ENCODE data around the gene ZNF524. TPM values are rescaled to one million over a fixed set of nuclear protein-coding genes. Genes with fewer than 3 reads are reported as not detected.

The ZNF524 gene
- total RNA-seq, 1 experiment from 2014 or later = 5.5 TPM

DNA sequence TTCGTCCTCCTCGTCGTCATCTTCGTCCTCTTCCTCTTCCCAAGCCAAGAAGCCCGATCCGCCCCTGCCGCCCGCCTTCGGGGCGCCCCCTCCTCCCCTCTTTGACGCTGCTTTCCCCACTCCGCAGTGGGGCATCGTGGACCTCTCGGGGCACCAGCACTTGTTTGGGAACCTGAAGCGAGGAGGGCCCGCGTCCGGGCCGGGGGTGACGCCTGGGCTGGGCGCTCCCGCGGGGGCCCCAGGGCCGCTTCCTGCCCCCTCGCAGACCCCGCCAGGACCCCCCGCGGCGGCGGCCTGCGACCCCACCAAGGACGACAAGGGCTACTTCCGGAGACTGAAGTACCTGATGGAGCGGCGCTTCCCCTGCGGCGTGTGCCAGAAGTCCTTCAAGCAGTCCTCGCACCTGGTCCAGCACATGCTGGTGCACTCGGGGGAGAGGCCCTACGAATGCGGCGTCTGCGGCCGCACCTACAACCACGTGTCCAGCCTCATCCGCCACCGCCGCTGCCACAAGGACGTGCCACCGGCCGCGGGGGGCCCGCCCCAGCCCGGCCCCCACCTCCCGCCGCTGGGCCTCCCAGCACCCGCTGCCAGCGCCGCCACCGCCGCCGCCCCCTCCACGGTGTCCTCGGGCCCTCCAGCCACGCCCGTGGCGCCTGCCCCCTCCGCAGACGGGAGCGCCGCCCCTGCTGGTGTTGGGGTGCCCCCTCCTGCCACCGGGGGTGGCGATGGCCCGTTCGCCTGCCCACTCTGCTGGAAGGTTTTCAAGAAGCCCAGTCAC is 14.0 kb downstream of the ZNF524 start:
- no peaks in the 10 kb centered on the region; the same call in 1 of the 2 replicates for H3K27me3 Mint-ChIP-seq (ENCODE audit: low read depth)
- CTCF ChIA-PET = interaction anchor here (1.2 to 2.3 kb wide), 2 partner anchors 8 to 9 kb away, joined by 4 to 5 read pairs; partner anchors contain the start of gene ZNF865
- DNase-seq (ENCODE audit: low spot score) = no peak
- H3K9me3 Mint-ChIP-seq = no peaks in the 10 kb centered on the region
- no peak overlapping the region for H3K4me3 Mint-ChIP-seq
- H3K27ac Mint-ChIP-seq = no peak overlapping the region
- H3K4me1 Mint-ChIP-seq = 0 out of 2 replicates have a peak, but pooled peaks cover 3% of the 10 kb centered on the region
- POLR2A ChIA-PET = interaction anchor here (1.0 kb wide), 1 partner anchor 10 kb away, joined by 4 read pairs; no protein-coding TSS in a partner anchor
- TF ChIP-seq, protein P1, sequence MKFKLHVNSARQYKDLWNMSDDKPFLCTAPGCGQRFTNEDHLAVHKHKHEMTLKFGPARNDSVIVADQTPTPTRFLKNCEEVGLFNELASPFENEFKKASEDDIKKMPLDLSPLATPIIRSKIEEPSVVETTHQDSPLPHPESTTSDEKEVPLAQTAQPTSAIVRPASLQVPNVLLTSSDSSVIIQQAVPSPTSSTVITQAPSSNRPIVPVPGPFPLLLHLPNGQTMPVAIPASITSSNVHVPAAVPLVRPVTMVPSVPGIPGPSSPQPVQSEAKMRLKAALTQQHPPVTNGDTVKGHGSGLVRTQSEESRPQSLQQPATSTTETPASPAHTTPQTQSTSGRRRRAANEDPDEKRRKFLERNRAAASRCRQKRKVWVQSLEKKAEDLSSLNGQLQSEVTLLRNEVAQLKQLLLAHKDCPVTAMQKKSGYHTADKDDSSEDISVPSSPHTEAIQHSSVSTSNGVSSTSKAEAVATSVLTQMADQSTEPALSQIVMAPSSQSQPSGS (CRISPR knock-in tag; IDR thresholded peaks at IDR 0.05; ENCODE audit: borderline replicate concordance, low read depth) = no peak
- TF ChIP-seq JUN (CRISPR knock-in tag; IDR thresholded peaks at IDR 0.05) = no peak
- TF ChIP-seq, protein P2, sequence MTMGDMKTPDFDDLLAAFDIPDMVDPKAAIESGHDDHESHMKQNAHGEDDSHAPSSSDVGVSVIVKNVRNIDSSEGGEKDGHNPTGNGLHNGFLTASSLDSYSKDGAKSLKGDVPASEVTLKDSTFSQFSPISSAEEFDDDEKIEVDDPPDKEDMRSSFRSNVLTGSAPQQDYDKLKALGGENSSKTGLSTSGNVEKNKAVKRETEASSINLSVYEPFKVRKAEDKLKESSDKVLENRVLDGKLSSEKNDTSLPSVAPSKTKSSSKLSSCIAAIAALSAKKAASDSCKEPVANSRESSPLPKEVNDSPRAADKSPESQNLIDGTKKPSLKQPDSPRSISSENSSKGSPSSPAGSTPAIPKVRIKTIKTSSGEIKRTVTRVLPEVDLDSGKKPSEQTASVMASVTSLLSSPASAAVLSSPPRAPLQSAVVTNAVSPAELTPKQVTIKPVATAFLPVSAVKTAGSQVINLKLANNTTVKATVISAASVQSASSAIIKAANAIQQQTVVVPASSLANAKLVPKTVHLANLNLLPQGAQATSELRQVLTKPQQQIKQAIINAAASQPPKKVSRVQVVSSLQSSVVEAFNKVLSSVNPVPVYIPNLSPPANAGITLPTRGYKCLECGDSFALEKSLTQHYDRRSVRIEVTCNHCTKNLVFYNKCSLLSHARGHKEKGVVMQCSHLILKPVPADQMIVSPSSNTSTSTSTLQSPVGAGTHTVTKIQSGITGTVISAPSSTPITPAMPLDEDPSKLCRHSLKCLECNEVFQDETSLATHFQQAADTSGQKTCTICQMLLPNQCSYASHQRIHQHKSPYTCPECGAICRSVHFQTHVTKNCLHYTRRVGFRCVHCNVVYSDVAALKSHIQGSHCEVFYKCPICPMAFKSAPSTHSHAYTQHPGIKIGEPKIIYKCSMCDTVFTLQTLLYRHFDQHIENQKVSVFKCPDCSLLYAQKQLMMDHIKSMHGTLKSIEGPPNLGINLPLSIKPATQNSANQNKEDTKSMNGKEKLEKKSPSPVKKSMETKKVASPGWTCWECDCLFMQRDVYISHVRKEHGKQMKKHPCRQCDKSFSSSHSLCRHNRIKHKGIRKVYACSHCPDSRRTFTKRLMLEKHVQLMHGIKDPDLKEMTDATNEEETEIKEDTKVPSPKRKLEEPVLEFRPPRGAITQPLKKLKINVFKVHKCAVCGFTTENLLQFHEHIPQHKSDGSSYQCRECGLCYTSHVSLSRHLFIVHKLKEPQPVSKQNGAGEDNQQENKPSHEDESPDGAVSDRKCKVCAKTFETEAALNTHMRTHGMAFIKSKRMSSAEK (CRISPR knock-in tag; IDR thresholded peaks at IDR 0.05; ENCODE audit: borderline replicate concordance) = no peak
- peaks cover 18% of the 10 kb centered on the region for H3K36me3 Mint-ChIP-seq
- ATAC-seq = no peak

DNA sequence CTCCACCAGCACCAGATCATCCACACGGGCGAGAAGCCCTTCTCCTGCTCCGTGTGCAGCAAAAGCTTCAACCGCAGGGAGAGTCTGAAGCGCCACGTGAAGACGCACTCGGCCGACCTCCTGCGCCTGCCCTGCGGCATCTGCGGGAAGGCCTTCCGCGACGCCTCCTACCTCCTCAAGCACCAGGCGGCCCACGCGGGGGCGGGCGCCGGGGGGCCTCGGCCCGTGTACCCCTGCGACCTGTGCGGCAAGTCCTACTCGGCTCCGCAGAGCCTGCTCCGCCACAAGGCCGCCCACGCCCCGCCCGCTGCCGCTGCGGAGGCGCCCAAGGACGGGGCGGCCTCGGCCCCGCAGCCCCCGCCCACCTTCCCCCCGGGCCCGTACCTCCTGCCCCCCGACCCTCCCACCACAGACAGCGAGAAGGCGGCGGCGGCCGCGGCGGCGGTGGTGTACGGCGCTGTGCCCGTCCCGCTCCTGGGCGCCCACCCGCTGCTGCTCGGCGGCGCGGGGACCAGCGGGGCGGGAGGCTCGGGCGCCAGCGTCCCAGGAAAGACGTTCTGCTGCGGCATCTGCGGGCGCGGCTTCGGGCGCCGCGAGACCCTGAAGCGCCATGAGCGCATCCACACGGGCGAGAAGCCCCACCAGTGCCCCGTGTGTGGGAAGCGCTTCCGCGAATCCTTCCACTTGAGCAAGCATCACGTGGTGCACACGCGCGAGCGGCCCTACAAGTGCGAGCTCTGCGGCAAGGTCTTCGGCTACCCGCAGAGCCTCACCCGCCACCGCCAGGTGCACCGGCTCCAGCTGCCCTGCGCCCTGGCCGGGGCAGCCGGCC is 14.8 kb downstream of the ZNF524 start:
- Mint-ChIP-seq H3K27me3 (ENCODE audit: low read depth) (peaks cover 3% of the 10 kb centered on the region; the same call in 1 of the 2 replicates), H3K9me3 (no peaks in the 10 kb centered on the region), H3K36me3 (peaks cover 13% of the 10 kb centered on the region), H3K4me1 (0 out of 2 replicates have a peak, but pooled peaks cover 3% of the 10 kb centered on the region), H3K27ac (no peak overlapping the region), H3K4me3 (no peak overlapping the region)
- CTCF ChIA-PET = interaction anchor here (2.3 kb wide), 1 partner anchor 9 kb away, joined by 5 read pairs; no protein-coding TSS in a partner anchor
- ATAC-seq = no peak
- TF ChIP-seq, protein P3, sequence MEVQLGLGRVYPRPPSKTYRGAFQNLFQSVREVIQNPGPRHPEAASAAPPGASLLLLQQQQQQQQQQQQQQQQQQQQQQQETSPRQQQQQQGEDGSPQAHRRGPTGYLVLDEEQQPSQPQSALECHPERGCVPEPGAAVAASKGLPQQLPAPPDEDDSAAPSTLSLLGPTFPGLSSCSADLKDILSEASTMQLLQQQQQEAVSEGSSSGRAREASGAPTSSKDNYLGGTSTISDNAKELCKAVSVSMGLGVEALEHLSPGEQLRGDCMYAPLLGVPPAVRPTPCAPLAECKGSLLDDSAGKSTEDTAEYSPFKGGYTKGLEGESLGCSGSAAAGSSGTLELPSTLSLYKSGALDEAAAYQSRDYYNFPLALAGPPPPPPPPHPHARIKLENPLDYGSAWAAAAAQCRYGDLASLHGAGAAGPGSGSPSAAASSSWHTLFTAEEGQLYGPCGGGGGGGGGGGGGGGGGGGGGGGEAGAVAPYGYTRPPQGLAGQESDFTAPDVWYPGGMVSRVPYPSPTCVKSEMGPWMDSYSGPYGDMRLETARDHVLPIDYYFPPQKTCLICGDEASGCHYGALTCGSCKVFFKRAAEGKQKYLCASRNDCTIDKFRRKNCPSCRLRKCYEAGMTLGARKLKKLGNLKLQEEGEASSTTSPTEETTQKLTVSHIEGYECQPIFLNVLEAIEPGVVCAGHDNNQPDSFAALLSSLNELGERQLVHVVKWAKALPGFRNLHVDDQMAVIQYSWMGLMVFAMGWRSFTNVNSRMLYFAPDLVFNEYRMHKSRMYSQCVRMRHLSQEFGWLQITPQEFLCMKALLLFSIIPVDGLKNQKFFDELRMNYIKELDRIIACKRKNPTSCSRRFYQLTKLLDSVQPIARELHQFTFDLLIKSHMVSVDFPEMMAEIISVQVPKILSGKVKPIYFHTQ (CRISPR knock-in tag; IDR thresholded peaks at IDR 0.05) = no peak
- TF ChIP-seq ETV6 (CRISPR knock-in tag; IDR thresholded peaks at IDR 0.05) (no peak), ZNF263 (CRISPR knock-in tag; IDR thresholded peaks at IDR 0.05; ENCODE audit: low read depth) (no peak), SMAD3 (CRISPR knock-in tag; IDR thresholded peaks at IDR 0.05; ENCODE audit: borderline replicate concordance) (no peak), ZNF416 (CRISPR knock-in tag; IDR thresholded peaks at IDR 0.05) (no peak), PRRX2 (CRISPR knock-in tag; IDR thresholded peaks at IDR 0.05) (no peak)
- TF ChIP-seq, protein P4, sequence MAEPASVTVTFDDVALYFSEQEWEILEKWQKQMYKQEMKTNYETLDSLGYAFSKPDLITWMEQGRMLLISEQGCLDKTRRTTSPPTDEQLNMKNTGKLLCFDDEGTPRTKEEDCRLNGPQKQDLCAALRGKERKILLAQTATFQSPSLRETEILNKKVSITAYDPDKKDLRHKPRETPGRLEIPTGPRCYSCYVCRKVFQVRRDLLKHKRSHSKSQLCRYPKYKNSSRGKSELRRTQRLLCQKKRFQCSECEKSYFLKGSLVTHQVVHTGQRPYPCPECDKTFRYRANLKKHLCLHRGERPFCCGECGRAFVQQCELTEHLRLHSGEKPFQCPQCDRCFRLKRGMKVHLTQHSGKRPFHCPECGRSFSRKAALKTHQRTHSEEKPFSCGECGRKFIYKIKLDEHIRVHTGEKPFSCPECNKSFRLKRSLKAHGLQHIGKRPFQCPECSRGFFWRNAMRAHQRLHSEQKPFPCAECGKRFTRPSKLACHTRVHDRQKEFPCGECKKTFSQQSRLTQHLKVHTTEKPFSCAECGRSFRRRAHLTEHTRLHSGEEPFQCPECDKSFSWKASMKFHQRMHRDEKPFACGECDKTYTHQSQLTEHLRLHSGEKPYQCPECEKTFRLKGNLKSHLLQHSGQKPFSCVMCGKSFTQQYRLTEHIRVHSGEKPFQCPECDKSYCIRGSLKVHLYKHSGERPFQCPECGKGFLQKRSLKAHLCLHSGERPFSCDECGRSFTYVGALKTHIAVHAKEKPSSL (CRISPR knock-in tag; conservative IDR thresholded peaks at IDR 0.05) = no peak
- TF ChIP-seq, protein P5, sequence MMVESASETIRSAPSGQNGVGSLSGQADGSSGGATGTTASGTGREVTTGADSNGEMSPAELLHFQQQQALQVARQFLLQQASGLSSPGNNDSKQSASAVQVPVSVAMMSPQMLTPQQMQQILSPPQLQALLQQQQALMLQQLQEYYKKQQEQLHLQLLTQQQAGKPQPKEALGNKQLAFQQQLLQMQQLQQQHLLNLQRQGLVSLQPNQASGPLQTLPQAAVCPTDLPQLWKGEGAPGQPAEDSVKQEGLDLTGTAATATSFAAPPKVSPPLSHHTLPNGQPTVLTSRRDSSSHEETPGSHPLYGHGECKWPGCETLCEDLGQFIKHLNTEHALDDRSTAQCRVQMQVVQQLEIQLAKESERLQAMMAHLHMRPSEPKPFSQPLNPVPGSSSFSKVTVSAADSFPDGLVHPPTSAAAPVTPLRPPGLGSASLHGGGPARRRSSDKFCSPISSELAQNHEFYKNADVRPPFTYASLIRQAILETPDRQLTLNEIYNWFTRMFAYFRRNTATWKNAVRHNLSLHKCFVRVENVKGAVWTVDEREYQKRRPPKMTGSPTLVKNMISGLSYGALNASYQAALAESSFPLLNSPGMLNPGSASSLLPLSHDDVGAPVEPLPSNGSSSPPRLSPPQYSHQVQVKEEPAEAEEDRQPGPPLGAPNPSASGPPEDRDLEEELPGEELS (CRISPR knock-in tag; IDR thresholded peaks at IDR 0.05) = no peak
- POLR2A ChIA-PET = no interaction called here
- DNase-seq (ENCODE audit: low spot score) = no peak

Data from WTC11 (cell line).